NCI-H2029 treated with DMSO at 0.1 percent for 48 hours (cell line): Measurements from ENCODE around the gene UGT3A2.
A peak's percentile ranks its signal among the peaks of the same experiment; 100 is the strongest.

Experiments
- DNase-seq: peaks from one replicate; lab custom pipeline; 2025; lab: John Stamatoyannopoulos, UW

UGT3A2 gene

GRCh38 chr5:36066540-36067210, at the start of gene UGT3A2:
Gene UGT3A2, minus strand, starts transcription at chr5:36066882. Its CDS starts 93 bp downstream, at chr5:36066789.
- DNase-seq: no peak

GRCh38 chr5:36111238-36111637, 44.6 kb upstream of the UGT3A2 start:
- no peak for DNase-seq

- DNase-seq: no peak
These were observed 42.2 kb upstream of the UGT3A2 start for GRCh38 chr5:36108758-36109460.

- DNase-seq: no peak
These were observed 39.1 kb upstream of the UGT3A2 start for GRCh38 chr5:36105819-36106218.

- DNase-seq: no peak
These were observed 33.1 kb upstream of the UGT3A2 start for GRCh38 chr5:36099748-36100147.

GRCh38 chr5:36096486-36096885, 29.8 kb upstream of the UGT3A2 start:
- DNase-seq: no peak

- peak; percentile 31 for DNase-seq
These were observed 23.3 kb upstream of the UGT3A2 start for GRCh38 chr5:36089989-36090388.

GRCh38 chr5:36079200-36079781, 12.6 kb upstream of the UGT3A2 start:
- peak; percentile 55 for DNase-seq

- no peak for DNase-seq
These were observed 11.7 kb upstream of the UGT3A2 start for GRCh38 chr5:36078430-36078829.

- DNase-seq: no peak
These were observed 7.0 kb upstream of the UGT3A2 start for GRCh38 chr5:36073595-36074216.

- no peak for DNase-seq
These were observed 4.2 kb upstream of the UGT3A2 start for GRCh38 chr5:36070687-36071571.

GRCh38 chr5:36068751-36069281, 2.1 kb upstream of the UGT3A2 start:
- no peak for DNase-seq

- no peak for DNase-seq
These were observed 612 bp downstream of the UGT3A2 start for GRCh38 chr5:36066001-36066539.

- DNase-seq: no peak
These were observed 6.2 kb downstream of the UGT3A2 start for GRCh38 chr5:36060420-36060887.

- DNase-seq: no peak
These were observed 6.9 kb downstream of the UGT3A2 start for GRCh38 chr5:36059571-36060419.

GRCh38 chr5:36058776-36059175, 7.9 kb downstream of the UGT3A2 start:
- peak; percentile 51 for DNase-seq

GRCh38 chr5:36057386-36057785, 9.3 kb downstream of the UGT3A2 start:
- DNase-seq: no peak

GRCh38 chr5:36056422-36056821, 10.3 kb downstream of the UGT3A2 start:
- no peak for DNase-seq

- DNase-seq: no peak
These were observed 10.7 kb downstream of the UGT3A2 start for GRCh38 chr5:36055984-36056383.

- DNase-seq: no peak
These were observed 12.0 kb downstream of the UGT3A2 start for GRCh38 chr5:36054647-36055046.
